ENCODE results near the gene PRTG. TPM values are rescaled to one million over a fixed set of nuclear protein-coding genes. Genes with fewer than 3 reads are reported as not detected.

Gene PRTG
- total RNA-seq, 1 experiment from 2014 or later: 3.6 TPM

DNA sequence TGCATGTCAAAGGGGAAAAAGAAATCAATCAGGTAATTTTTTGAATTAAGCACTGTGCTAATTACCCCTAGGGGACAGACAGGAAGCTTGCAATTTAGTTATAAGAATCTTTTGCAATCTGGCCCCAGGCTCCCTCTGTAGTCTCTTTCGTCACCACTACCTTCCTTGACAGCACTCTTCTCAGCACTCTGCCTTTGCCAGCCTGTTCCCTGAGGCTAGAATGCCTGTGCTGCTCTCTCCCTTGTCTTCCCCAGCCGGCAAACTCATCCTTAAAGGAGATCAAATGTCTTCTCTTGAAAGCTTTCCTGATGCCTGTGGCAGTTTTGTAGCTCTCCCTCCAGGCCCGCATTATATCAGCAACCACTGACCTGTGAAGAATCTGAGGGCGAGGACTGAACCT, 32.4 kb upstream of the PRTG start (continued):
- TF ChIP-seq ZNF425 (CRISPR knock-in tag; conservative IDR thresholded peaks at IDR 0.05): no peak
- TF ChIP-seq ATF1 (CRISPR knock-in tag; IDR thresholded peaks at IDR 0.05): no peak
- TF ChIP-seq HMGXB4 (CRISPR knock-in tag; IDR thresholded peaks at IDR 0.05): no peak
- no peak for TF ChIP-seq ZNF317 (CRISPR knock-in tag; IDR thresholded peaks at IDR 0.05; ENCODE audit: borderline replicate concordance, low read depth)
- TF ChIP-seq CBFB (CRISPR knock-in tag; IDR thresholded peaks at IDR 0.05; ENCODE audit: low read depth): no peak
- TF ChIP-seq, protein P1, sequence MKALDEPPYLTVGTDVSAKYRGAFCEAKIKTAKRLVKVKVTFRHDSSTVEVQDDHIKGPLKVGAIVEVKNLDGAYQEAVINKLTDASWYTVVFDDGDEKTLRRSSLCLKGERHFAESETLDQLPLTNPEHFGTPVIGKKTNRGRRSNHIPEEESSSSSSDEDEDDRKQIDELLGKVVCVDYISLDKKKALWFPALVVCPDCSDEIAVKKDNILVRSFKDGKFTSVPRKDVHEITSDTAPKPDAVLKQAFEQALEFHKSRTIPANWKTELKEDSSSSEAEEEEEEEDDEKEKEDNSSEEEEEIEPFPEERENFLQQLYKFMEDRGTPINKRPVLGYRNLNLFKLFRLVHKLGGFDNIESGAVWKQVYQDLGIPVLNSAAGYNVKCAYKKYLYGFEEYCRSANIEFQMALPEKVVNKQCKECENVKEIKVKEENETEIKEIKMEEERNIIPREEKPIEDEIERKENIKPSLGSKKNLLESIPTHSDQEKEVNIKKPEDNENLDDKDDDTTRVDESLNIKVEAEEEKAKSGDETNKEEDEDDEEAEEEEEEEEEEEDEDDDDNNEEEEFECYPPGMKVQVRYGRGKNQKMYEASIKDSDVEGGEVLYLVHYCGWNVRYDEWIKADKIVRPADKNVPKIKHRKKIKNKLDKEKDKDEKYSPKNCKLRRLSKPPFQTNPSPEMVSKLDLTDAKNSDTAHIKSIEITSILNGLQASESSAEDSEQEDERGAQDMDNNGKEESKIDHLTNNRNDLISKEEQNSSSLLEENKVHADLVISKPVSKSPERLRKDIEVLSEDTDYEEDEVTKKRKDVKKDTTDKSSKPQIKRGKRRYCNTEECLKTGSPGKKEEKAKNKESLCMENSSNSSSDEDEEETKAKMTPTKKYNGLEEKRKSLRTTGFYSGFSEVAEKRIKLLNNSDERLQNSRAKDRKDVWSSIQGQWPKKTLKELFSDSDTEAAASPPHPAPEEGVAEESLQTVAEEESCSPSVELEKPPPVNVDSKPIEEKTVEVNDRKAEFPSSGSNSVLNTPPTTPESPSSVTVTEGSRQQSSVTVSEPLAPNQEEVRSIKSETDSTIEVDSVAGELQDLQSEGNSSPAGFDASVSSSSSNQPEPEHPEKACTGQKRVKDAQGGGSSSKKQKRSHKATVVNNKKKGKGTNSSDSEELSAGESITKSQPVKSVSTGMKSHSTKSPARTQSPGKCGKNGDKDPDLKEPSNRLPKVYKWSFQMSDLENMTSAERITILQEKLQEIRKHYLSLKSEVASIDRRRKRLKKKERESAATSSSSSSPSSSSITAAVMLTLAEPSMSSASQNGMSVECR (CRISPR knock-in tag; IDR thresholded peaks at IDR 0.05; ENCODE audit: borderline replicate concordance): no peak
- TF ChIP-seq, protein P2, sequence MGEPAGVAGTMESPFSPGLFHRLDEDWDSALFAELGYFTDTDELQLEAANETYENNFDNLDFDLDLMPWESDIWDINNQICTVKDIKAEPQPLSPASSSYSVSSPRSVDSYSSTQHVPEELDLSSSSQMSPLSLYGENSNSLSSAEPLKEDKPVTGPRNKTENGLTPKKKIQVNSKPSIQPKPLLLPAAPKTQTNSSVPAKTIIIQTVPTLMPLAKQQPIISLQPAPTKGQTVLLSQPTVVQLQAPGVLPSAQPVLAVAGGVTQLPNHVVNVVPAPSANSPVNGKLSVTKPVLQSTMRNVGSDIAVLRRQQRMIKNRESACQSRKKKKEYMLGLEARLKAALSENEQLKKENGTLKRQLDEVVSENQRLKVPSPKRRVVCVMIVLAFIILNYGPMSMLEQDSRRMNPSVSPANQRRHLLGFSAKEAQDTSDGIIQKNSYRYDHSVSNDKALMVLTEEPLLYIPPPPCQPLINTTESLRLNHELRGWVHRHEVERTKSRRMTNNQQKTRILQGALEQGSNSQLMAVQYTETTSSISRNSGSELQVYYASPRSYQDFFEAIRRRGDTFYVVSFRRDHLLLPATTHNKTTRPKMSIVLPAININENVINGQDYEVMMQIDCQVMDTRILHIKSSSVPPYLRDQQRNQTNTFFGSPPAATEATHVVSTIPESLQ (CRISPR knock-in tag; IDR thresholded peaks at IDR 0.05): no peak
- TF ChIP-seq, protein P3, sequence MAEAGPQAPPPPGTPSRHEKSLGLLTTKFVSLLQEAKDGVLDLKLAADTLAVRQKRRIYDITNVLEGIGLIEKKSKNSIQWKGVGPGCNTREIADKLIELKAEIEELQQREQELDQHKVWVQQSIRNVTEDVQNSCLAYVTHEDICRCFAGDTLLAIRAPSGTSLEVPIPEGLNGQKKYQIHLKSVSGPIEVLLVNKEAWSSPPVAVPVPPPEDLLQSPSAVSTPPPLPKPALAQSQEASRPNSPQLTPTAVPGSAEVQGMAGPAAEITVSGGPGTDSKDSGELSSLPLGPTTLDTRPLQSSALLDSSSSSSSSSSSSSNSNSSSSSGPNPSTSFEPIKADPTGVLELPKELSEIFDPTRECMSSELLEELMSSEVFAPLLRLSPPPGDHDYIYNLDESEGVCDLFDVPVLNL (CRISPR knock-in tag; IDR thresholded peaks at IDR 0.05; ENCODE audit: borderline replicate concordance, low read depth): no peak
- no peak for TF ChIP-seq AR (CRISPR knock-in tag; IDR thresholded peaks at IDR 0.05)
- TF ChIP-seq NR2C2 (CRISPR knock-in tag; IDR thresholded peaks at IDR 0.05): no peak
- TF ChIP-seq, protein P4, sequence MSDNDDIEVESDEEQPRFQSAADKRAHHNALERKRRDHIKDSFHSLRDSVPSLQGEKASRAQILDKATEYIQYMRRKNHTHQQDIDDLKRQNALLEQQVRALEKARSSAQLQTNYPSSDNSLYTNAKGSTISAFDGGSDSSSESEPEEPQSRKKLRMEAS (CRISPR knock-in tag; IDR thresholded peaks at IDR 0.05): no peak
- TF ChIP-seq NR1H2 (CRISPR knock-in tag; IDR thresholded peaks at IDR 0.05): no peak
- TF ChIP-seq, protein P5, sequence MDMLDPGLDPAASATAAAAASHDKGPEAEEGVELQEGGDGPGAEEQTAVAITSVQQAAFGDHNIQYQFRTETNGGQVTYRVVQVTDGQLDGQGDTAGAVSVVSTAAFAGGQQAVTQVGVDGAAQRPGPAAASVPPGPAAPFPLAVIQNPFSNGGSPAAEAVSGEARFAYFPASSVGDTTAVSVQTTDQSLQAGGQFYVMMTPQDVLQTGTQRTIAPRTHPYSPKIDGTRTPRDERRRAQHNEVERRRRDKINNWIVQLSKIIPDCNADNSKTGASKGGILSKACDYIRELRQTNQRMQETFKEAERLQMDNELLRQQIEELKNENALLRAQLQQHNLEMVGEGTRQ (CRISPR knock-in tag; IDR thresholded peaks at IDR 0.05): no peak
- no peak for TF ChIP-seq NFATC4 (CRISPR knock-in tag; IDR thresholded peaks at IDR 0.05)

Measured in WTC11 (cell line).